GM21576 (cell line): ENCODE measurements around the gene MAGEC2.

Experiments
- ATAC-seq: cut with Tn5 transposase; IDR thresholded peaks from one replicate; pipeline ENCODE4 v1.9.1; 2021; ENCODE audit warnings: mild to moderate bottlenecking, moderate library complexity; ENCODE audit not compliant: unreplicated experiment

MAGEC2 gene

GRCh38 chrX:142204522-142205433, at the start of gene MAGEC2:
Gene MAGEC2, minus strand, starts transcription at chrX:142205290. Its CDS starts 1,303 bp downstream, at chrX:142203987.
- no peak for ATAC-seq

- ATAC-seq: no peak
Measured at GRCh38 chrX:142251680-142252079, 46.6 kb upstream of the MAGEC2 start.

- ATAC-seq: no peak
Measured at GRCh38 chrX:142251202-142251601, 46.1 kb upstream of the MAGEC2 start.

DNA sequence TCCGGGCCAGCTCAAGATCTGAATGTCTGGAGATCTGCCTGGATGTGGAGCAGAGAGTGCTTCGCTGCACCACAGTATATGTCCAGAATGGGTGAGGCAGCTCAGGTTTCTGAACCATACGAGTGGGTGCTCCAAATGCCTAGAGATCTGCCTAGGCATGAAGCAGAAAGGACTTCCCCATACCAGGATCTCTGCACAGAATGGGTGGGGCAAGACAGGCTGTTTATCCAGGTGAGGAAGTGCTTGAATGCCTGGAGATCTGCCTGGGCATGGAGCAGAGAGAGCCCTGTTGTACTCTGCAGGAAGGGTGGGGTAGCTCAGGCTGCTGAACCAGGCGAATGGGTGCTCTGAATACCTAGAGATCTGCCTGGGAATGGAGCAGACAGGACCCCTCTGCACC, 45.4 kb upstream of the MAGEC2 start:
- ATAC-seq: no peak

DNA sequence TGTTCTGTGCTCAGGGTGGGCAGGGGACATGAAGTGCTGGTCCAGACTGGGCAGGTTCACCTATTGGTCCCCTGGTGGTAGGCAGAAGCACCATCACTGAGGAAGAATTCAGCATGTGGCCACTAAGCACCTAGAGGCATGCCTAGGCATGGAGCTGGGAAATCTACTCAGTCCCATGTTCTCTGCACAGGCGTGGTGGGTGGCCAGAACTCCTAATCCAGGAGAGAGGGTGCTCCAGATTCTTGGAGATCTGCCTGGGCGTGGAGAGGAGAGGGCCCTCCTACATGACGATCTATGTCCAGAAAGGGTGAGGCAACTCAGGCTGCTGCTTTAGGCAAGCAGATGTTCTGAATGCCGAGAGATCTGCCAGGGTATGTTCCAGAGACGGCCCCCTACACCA, 44.6 kb upstream of the MAGEC2 start:
- no peak for ATAC-seq

DNA sequence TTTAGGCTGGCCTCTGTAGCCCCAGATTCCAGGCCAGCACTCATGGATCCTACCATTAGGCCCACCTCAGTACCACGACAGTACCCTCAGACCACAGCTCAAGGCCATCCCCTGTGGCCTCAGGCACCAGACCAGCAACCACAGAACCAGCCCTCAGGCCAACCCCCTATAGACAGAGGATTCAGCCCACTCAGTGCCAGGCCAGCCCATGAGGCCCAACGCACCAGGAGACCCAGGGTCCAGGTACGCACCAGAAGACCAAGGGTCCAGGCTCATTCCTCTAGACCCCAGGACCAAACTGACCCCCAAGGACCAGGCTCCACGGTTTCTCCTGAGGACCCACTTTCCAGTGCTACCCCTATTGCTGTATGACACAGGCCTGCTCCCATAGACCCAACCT, 39.5 kb upstream of the MAGEC2 start:
- ATAC-seq: no peak

GRCh38 chrX:142238536-142238935, 33.4 kb upstream of the MAGEC2 start:
- ATAC-seq: no peak

DNA sequence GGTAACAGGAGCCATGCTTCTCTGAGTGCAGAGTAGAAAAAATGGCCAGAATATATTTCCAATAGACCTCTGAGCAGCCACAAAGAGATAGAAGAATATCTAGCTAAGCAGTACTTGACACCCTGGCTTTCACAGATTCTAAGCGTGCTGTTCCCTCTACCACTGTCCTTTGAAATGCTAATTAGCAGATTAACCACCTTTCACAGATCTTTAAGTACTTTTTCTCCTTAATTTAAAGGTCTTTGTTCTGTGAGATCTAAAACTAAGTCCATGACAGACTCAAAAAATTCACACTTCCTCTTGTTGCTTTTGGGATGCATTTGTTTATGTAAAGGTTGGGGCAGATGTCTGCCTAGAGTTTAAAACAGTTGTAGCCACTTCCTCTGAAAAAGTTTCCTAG, 28.3 kb upstream of the MAGEC2 start:
- ATAC-seq: no peak

DNA sequence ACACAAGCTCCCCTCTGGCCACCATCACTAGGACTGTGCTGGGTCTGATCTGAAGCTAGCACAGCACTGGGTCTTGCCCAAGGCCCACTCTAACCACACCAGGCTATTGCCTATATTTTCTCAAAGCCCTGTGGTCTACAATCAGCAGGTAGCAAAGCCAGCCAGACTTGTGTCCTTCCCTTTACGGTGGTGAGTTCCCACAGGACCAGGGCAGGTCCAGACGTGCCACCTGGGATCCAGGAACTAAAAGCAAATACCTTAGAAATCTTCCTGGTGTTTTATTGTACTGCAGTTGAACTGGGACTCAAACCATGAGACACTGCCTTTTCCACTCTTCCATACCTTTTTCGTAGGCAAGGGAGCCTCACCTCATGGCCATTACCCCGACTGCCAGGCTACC, 9.0 kb upstream of the MAGEC2 start:
- no peak for ATAC-seq

DNA sequence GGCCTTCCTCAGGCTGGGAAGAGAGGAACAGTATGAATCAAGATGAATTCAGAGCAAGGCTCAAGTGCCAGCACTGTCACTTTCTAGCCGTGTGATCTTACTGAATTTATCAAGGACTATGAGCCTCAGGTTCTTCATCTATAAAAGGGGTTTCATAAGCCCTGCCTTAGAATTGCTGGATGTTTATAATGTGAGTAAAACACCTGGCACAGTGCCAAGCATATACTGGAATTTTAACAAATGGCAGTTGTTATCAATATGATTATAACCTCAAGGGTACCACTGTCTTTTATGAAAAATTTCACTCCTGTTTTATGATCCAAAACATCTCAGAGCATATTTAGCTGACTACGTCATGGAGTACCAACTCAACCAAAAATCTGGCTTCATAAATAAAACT, 4.0 kb downstream of the MAGEC2 start:
- no peak for ATAC-seq

DNA sequence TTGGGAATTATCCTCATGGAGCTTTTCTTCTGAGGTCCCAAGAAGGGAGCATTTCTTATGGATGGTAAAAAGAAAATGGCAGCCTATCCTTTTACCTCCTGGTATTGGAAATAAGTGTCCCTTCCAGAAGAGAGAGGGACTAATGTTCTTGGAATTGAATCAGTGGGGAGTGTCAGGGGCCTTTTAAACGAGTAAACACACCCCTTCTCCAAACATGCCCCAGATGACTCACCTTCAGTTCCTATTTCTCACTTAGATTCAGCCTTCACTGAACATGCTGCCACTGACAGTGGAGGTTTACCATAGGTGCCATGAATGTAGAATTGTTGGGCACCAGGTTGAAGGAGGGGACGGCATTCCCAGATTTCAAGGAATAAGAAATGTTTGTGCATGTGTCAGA, 19.0 kb downstream of the MAGEC2 start:
- no peak for ATAC-seq

DNA sequence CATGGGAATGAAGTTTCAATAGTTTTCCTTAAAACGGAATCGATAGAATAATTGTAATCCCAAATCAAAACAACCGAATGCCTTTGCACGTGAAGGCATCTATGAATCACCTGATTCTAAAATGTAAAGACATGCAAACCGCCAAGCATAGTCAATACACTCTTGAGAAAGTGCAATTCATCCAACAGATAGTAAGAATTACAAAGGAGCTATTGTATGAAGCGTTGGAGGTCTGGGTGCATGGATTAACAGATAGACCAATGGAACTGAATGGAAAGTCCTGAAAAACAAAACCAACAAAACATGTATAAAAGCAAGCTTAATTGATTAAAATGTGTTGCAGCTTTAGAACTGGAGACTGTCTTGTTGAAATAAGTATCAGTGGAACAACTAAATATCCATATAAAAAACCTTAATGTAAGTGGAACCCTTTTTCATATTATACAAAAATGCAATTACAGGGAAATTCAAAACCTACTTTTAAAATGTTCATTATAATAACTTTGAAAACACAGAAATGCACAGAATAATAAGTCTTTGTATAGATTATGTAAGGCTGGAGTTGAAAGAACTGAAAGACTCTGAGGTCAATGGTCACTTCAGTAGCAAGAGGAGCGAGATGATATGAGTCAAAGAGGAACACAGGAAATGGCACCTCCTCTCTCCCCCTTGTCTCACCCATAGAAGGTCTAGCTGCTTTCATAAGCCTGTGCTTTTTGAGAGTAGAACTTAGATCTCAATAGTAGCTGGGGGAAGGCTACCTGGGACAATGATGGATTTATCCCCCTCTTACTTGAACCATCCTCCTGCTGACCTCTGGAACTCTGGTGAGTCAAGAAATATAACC, 20.1 kb downstream of the MAGEC2 start:
- no peak for ATAC-seq

DNA sequence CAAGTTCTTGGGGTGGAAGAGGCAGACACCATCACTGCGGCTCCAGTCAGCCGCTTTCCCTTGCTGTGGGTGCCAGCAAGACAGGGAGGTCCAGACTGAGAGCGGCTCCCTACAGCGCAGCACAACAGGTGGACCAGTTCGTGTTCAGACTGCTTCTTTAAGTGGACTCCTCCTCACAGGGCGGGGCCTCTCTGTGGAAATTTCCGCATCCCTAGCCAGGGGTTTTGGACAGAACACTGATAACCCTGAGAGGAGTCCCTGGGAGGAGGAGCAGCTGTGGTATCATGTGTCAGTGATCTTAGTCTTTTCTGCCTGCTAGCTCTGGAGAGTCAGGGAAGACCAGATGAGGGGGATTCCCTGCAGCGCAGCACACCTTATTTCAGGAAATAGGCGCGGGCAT, 48.5 kb downstream of the MAGEC2 start:
- ATAC-seq: no peak
